ENCODE results near the gene ZBED1. TPM values are rescaled to one million over a fixed set of nuclear protein-coding genes. Genes with fewer than 3 reads are reported as not detected.

Gene ZBED1
- total and polyA plus RNA-seq, 9 of the 15 experiments (the other 6 are each of a cell fraction or from before 2014, with no cell fraction given): 0.61 to 27.6 (median 13.9) TPM

DNA sequence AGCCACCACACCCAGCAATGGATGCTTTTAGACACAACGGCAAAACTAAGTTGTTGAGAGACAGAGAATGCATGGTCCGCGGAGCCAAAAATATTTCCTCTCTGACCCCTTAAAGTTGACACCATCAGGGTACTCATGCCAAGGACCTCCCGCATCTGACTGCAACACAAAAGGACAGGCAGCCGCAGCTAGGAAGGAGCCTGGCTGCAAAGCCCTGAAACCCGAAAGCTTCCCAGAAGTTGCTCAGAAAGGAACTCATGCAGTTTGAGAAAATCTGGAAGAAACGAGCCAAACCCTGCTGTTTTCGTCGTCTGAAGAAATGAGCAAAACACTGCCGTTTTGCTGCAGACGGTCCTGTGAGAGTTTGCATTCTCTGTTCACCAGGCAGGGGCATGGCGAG lies 16.5 kb downstream of the ZBED1 start (continued):
- no peak for TF ChIP-seq ZBTB40 (IDR thresholded peaks at IDR 0.05)
- no peak for TF ChIP-seq ZBTB40 (CRISPR knock-in tag; IDR thresholded peaks at IDR 0.05)
- no peak for TF ChIP-seq KLF16 (IDR thresholded peaks at IDR 0.05)
- TF ChIP-seq, protein P1, sequence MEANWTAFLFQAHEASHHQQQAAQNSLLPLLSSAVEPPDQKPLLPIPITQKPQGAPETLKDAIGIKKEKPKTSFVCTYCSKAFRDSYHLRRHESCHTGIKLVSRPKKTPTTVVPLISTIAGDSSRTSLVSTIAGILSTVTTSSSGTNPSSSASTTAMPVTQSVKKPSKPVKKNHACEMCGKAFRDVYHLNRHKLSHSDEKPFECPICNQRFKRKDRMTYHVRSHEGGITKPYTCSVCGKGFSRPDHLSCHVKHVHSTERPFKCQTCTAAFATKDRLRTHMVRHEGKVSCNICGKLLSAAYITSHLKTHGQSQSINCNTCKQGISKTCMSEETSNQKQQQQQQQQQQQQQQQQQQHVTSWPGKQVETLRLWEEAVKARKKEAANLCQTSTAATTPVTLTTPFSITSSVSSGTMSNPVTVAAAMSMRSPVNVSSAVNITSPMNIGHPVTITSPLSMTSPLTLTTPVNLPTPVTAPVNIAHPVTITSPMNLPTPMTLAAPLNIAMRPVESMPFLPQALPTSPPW (CRISPR knock-in tag; IDR thresholded peaks at IDR 0.05): no peak
- TF ChIP-seq STAT5A (IDR thresholded peaks at IDR 0.05; ENCODE audit: borderline replicate concordance, low read length): no peak
- TF ChIP-seq PML (IDR thresholded peaks at IDR 0.05; ENCODE audit: low read length): no peak
- TF ChIP-seq THRAP3 (IDR thresholded peaks at IDR 0.05; ENCODE audit: borderline replicate concordance): no peak
